ENCODE measurements around the gene TYW5. TPM values are rescaled to one million over a fixed set of nuclear protein-coding genes. Genes with fewer than 3 reads are reported as not detected.

The TYW5 gene
- total and polyA plus RNA-seq, 2 donors (not counting 1 experiment from before 2014, with no cell fraction given): 5.8 to 10.1 TPM

DNA sequence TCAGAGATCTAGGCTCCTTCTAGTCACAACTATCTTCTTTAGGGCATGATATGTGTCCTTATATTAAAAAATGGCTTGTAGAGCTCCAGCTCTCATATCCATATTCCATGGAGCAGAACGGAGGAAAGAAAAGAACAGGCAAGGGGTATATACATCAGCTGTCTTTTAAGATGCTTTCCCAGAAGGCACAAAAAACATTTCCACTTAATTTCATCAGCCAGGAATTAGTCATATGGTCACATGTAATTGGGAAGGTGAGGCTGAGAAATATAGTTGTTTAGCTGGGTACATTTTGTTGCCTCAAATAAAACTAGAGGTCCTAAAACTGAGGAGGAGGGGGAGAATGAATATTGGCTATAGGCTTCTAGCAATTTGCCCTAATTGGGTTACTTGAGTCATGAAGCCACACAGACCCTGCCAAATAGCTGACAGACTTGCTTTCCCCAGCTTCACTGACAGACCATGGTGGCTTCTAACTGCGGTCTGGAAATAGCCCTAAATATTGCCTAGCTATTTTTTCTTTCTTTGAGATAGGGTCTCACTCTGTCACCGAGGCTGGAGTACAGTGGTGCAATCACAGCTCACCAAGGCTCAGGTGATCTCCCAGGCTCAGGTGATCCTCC lies 20.1 kb upstream of the TYW5 start:
- no peaks in the 10 kb centered on the region for H4K20me1 ChIP-seq (ENCODE audit: control insufficient read depth, extremely low read depth, insufficient read depth, low read length)
- H3K79me2 ChIP-seq (ENCODE audit: control insufficient read depth, insufficient read depth, low read length): no peaks in the 10 kb centered on the region
- H3K4me3 ChIP-seq (replicated peaks in 1 of 4; ENCODE audit: control extremely low read depth in 1 of 4, insufficient read depth in 1 of 4, low read depth in 3 of 4, low read length in 4 of 4): no peak overlapping the region
- no peak overlapping the region for H3K9ac ChIP-seq (ENCODE audit: insufficient read depth, low read length)
- peak; percentile 3 to 92 for DNase-seq (ENCODE audit: low read depth in 2 of 2)
- no peak overlapping the region for H3K4me2 ChIP-seq (ENCODE audit: extremely low read depth, insufficient read depth, low read length)
- TF ChIP-seq, protein P1, sequence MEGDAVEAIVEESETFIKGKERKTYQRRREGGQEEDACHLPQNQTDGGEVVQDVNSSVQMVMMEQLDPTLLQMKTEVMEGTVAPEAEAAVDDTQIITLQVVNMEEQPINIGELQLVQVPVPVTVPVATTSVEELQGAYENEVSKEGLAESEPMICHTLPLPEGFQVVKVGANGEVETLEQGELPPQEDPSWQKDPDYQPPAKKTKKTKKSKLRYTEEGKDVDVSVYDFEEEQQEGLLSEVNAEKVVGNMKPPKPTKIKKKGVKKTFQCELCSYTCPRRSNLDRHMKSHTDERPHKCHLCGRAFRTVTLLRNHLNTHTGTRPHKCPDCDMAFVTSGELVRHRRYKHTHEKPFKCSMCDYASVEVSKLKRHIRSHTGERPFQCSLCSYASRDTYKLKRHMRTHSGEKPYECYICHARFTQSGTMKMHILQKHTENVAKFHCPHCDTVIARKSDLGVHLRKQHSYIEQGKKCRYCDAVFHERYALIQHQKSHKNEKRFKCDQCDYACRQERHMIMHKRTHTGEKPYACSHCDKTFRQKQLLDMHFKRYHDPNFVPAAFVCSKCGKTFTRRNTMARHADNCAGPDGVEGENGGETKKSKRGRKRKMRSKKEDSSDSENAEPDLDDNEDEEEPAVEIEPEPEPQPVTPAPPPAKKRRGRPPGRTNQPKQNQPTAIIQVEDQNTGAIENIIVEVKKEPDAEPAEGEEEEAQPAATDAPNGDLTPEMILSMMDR (conservative IDR thresholded peaks at IDR 0.05 in 1 of 2, IDR thresholded peaks at IDR 0.05 in 1 of 2; ENCODE audit: low read depth in 1 of 2, low read length in 2 of 2): no peak
- TF ChIP-seq EZH2 (IDR thresholded peaks at IDR 0.05; ENCODE audit: low read length, missing control alignments): no peak
- H3K36me3 ChIP-seq (ENCODE audit: control insufficient read depth, insufficient read depth, low read length): no peaks in the 10 kb centered on the region
- no peak overlapping the region for H3K27ac ChIP-seq (ENCODE audit: insufficient read depth, low read length)
- no peaks in the 10 kb centered on the region for H3K27me3 ChIP-seq (ENCODE audit: control insufficient read depth, insufficient read depth, low read length)
- H3K9me3 ChIP-seq (ENCODE audit: control insufficient read depth, insufficient read depth, low read depth, low read length): no peaks in the 10 kb centered on the region
- H2AFZ ChIP-seq (ENCODE audit: low read length): no peak overlapping the region
- peaks cover 11% of the 10 kb centered on the region for H3K4me1 ChIP-seq (ENCODE audit: control insufficient read depth, extremely low read depth, insufficient read depth, low read length)

DNA sequence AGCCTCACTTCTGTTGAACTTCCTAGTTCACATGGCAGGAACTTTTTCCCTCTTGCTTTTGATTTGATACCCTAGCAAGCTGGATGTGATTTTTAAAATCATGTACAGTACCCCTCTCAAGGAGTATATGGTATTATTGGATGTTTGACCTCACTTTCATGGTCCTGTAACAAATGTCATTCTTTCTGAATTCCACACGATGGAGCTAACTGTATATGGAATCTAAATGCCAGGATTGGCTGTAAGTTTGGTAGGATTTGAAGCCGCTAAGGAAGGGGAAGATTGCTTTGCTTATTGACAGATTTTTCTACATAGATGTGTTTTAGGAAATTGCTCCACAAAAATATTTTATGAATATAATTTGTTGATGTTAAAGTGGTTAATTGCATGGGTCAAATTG lies 18.4 kb upstream of the TYW5 start:
- H3K4me3 ChIP-seq (replicated peaks in 1 of 4; ENCODE audit: control extremely low read depth in 1 of 4, insufficient read depth in 1 of 4, low read depth in 3 of 4, low read length in 4 of 4): no peak overlapping the region
- DNase-seq (ENCODE audit: low read depth in 2 of 2): peak; percentile 51 to 86

DNA sequence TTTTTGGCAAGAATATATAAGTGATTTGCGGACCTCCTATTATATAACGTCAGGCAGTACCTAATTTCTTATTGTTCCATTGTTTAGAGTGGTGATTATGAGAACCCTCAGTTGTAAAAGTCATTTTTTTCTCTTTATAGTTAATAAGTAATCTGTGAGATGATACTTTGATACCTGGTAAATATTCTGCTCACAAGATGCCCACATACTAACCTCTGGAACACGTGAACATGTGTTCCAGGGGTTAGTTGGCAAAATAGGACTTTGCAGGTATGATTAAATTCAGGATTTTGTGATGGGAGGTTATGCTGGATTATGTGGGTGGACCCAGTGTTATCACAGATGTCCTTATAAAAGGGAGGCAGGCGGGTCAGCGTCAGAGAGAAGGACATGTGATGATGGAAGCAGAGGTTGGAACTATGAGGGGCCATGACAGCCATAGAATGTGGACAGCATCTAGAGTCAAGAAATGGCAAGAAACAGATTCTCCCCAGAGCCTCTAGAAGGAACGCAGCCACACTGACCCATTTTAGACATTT lies 16.9 kb upstream of the TYW5 start:
- H3K9ac ChIP-seq (ENCODE audit: insufficient read depth, low read length): no peak overlapping the region
- H3K36me3 ChIP-seq (ENCODE audit: control insufficient read depth, insufficient read depth, low read length): no peaks in the 10 kb centered on the region
- no peaks in the 10 kb centered on the region for H4K20me1 ChIP-seq (ENCODE audit: control insufficient read depth, extremely low read depth, insufficient read depth, low read length)
- no peaks in the 10 kb centered on the region for H3K79me2 ChIP-seq (ENCODE audit: control insufficient read depth, insufficient read depth, low read length)
- H3K27ac ChIP-seq (ENCODE audit: insufficient read depth, low read length): no peak overlapping the region
- H3K4me2 ChIP-seq (ENCODE audit: extremely low read depth, insufficient read depth, low read length): no peak overlapping the region
- H3K27me3 ChIP-seq (ENCODE audit: control insufficient read depth, insufficient read depth, low read length): no peaks in the 10 kb centered on the region
- H2AFZ ChIP-seq (ENCODE audit: low read length): no peak overlapping the region
- no peak overlapping the region for H3K4me3 ChIP-seq (replicated peaks in 1 of 4; ENCODE audit: control extremely low read depth in 1 of 4, insufficient read depth in 1 of 4, low read depth in 3 of 4, low read length in 4 of 4)
- H3K9me3 ChIP-seq (ENCODE audit: control insufficient read depth, insufficient read depth, low read depth, low read length): no peaks in the 10 kb centered on the region
- H3K4me1 ChIP-seq (ENCODE audit: control insufficient read depth, extremely low read depth, insufficient read depth, low read length): no peaks in the 10 kb centered on the region
- TF ChIP-seq, protein P1 (conservative IDR thresholded peaks at IDR 0.05 in 1 of 2, IDR thresholded peaks at IDR 0.05 in 1 of 2; ENCODE audit: low read depth in 1 of 2, low read length in 2 of 2): no peak
- TF ChIP-seq EZH2 (IDR thresholded peaks at IDR 0.05; ENCODE audit: low read length, missing control alignments): no peak
- DNase-seq (ENCODE audit: low read depth in 2 of 2): no peak

More for the DNA sequence above, 18.4 kb upstream of the TYW5 start:
- no peaks in the 10 kb centered on the region for H3K27me3 ChIP-seq (ENCODE audit: control insufficient read depth, insufficient read depth, low read length)
- H3K36me3 ChIP-seq (ENCODE audit: control insufficient read depth, insufficient read depth, low read length): no peaks in the 10 kb centered on the region
- no peaks in the 10 kb centered on the region for H3K79me2 ChIP-seq (ENCODE audit: control insufficient read depth, insufficient read depth, low read length)
- H3K4me2 ChIP-seq (ENCODE audit: extremely low read depth, insufficient read depth, low read length): no peak overlapping the region
- TF ChIP-seq, protein P1 (conservative IDR thresholded peaks at IDR 0.05 in 1 of 2, IDR thresholded peaks at IDR 0.05 in 1 of 2; ENCODE audit: low read depth in 1 of 2, low read length in 2 of 2): peak; percentile 47 to 57
- no peak for TF ChIP-seq EZH2 (IDR thresholded peaks at IDR 0.05; ENCODE audit: low read length, missing control alignments)
- H3K9ac ChIP-seq (ENCODE audit: insufficient read depth, low read length): no peak overlapping the region
- H2AFZ ChIP-seq (ENCODE audit: low read length): no peak overlapping the region
- H3K9me3 ChIP-seq (ENCODE audit: control insufficient read depth, insufficient read depth, low read depth, low read length): no peaks in the 10 kb centered on the region
- H3K27ac ChIP-seq (ENCODE audit: insufficient read depth, low read length): no peak overlapping the region
- H3K4me1 ChIP-seq (ENCODE audit: control insufficient read depth, extremely low read depth, insufficient read depth, low read length): peaks cover 2% of the 10 kb centered on the region
- no peaks in the 10 kb centered on the region for H4K20me1 ChIP-seq (ENCODE audit: control insufficient read depth, extremely low read depth, insufficient read depth, low read length)

Data from fibroblast of lung (primary cell).